H9 (cell line): ENCODE measurements around the gene ANKRD17. TPM values are rescaled to one million over a fixed set of nuclear protein-coding genes. Genes with fewer than 3 reads are reported as not detected.

Experiments used
- DNase-seq: peaks from one replicate; pipeline ENCODE4 v3.0.0-alpha.2; 2017
- H2AFZ ChIP-seq: one replicate; pipeline ENCODE4 v1.6.1; 2013; ENCODE audit warnings: mild to moderate bottlenecking, low read length, control low read depth, moderate library complexity
- H2AK5ac ChIP-seq: 2 replicates; pipeline ENCODE4 v1.6.1; 2013; ENCODE audit warnings: low read length, control low read depth, mixed read lengths; ENCODE audit not compliant: insufficient read length
- H2BK120ac ChIP-seq: one replicate; pipeline ENCODE4 v1.6.1; 2013; ENCODE audit warnings: low read depth, mild to moderate bottlenecking, low read length, control low read depth, inconsistent platforms; ENCODE audit not compliant: poor library complexity, severe bottlenecking
- H2BK12ac ChIP-seq: 2 replicates; pipeline ENCODE4 v1.6.1; 2013; ENCODE audit warnings: low read length, control low read depth, mixed read lengths, low read depth; ENCODE audit not compliant: insufficient read length
- H2BK15ac ChIP-seq: 2 replicates; pipeline ENCODE4 v1.6.1; 2013; ENCODE audit warnings: low read depth, low read length, control low read depth
- H2BK20ac ChIP-seq: one replicate; pipeline ENCODE4 v1.6.1; 2013; ENCODE audit warnings: low read depth, mild to moderate bottlenecking, low read length, control low read depth, inconsistent platforms; ENCODE audit not compliant: poor library complexity, severe bottlenecking
- H2BK5ac ChIP-seq: 2 replicates; pipeline ENCODE4 v1.6.1; 2013; ENCODE audit warnings: low read length, control low read depth, mixed read lengths; ENCODE audit not compliant: insufficient read length
- H3K14ac ChIP-seq: 2 replicates; pipeline ENCODE4 v1.6.1; 2013; ENCODE audit warnings: low read length, control low read depth; ENCODE audit not compliant: insufficient read depth
- H3K18ac ChIP-seq: 2 replicates; pipeline ENCODE4 v1.6.1; 2013; ENCODE audit warnings: low read depth, mild to moderate bottlenecking, mixed read lengths, low read length, control low read depth; ENCODE audit not compliant: insufficient read length
- H3K23ac ChIP-seq: 2 replicates; pipeline ENCODE4 v1.6.1; 2013; ENCODE audit warnings: low read length, control low read depth, mixed read lengths, low read depth; ENCODE audit not compliant: insufficient read length
- H3K23me2 ChIP-seq: 2 replicates; pipeline ENCODE4 v1.6.1; 2013; ENCODE audit warnings: low read depth, mild to moderate bottlenecking, mixed read lengths, low read length, control low read depth; ENCODE audit not compliant: insufficient read length, poor library complexity, severe bottlenecking
- H3K27ac ChIP-seq: 2 replicates; pipeline ENCODE4 v1.5.1; 2013; ENCODE audit warnings: low read length, control low read depth, mixed read lengths, low read depth; ENCODE audit not compliant: insufficient read length
- H3K27me3 ChIP-seq: 2 replicates; pipeline ENCODE4 v1.6.1; 2013; ENCODE audit warnings: low read length, control low read depth, inconsistent platforms; ENCODE audit not compliant: insufficient read depth
- H3K4ac ChIP-seq: 2 replicates; pipeline ENCODE4 v1.6.1; 2013; ENCODE audit warnings: low read depth, mild to moderate bottlenecking, control low read depth, inconsistent platforms, low read length, moderate library complexity
- H3K4me1 ChIP-seq: 2 replicates; pipeline ENCODE4 v1.6.1; 2013; ENCODE audit warnings: low read length, control low read depth, inconsistent platforms; ENCODE audit not compliant: insufficient read depth
- H3K4me2 ChIP-seq: 2 replicates; pipeline ENCODE4 v1.6.1; 2013; ENCODE audit warnings: low read length, control low read depth, mixed read lengths; ENCODE audit not compliant: insufficient read length, insufficient read depth
- H3K56ac ChIP-seq: 2 replicates; pipeline ENCODE4 v1.6.1; 2013; ENCODE audit warnings: low read depth, mild to moderate bottlenecking, mixed read lengths, low read length, control low read depth; ENCODE audit not compliant: insufficient read length
- H3K79me1 ChIP-seq: 2 replicates; pipeline ENCODE4 v1.6.1; 2013; ENCODE audit warnings: low read depth, mild to moderate bottlenecking, moderate library complexity, low read length, control low read depth, inconsistent platforms; ENCODE audit not compliant: insufficient read depth, poor library complexity, severe bottlenecking
- H3K79me2 ChIP-seq: 2 replicates; pipeline ENCODE4 v1.6.1; 2013; ENCODE audit warnings: low read length, control low read depth, inconsistent platforms; ENCODE audit not compliant: insufficient read depth
- H3K9ac ChIP-seq: 2 replicates; pipeline ENCODE4 v1.6.1; 2013; ENCODE audit warnings: low read length, control low read depth, mixed read lengths; ENCODE audit not compliant: insufficient read length; ENCODE audit errors: extremely low read depth
- H3K9me3 ChIP-seq: one replicate; pipeline ENCODE4 v1.6.1; 2013; ENCODE audit warnings: low read depth, low read length, inconsistent platforms; ENCODE audit not compliant: control insufficient read depth
- H3T11ph ChIP-seq: one replicate; pipeline ENCODE4 v1.6.1; 2013; ENCODE audit warnings: mild to moderate bottlenecking, low read length, control low read depth, inconsistent platforms
- H4K20me1 ChIP-seq: one replicate; pipeline ENCODE4 v1.6.1; 2013; ENCODE audit not compliant: control insufficient read depth, insufficient read length, insufficient read depth
- H4K5ac ChIP-seq: 2 replicates; pipeline ENCODE4 v1.6.1; 2013; ENCODE audit warnings: low read depth, mild to moderate bottlenecking, mixed read lengths, low read length, control low read depth; ENCODE audit not compliant: insufficient read length
- H4K8ac ChIP-seq: replicated peaks from 2 replicates; pipeline ENCODE4 v1.6.1; 2013; ENCODE audit warnings: low read length, control low read depth, mixed read lengths, low read depth; ENCODE audit not compliant: insufficient read length
- H4K91ac ChIP-seq: 2 replicates; pipeline ENCODE4 v1.6.1; 2013; ENCODE audit warnings: low read depth, mild to moderate bottlenecking, moderate library complexity, mixed read lengths, low read length, control low read depth; ENCODE audit not compliant: insufficient read length
- H3K27ac Mint-ChIP-seq, 3 experiments: 2 replicates in 2 of 3; 3 replicates in 1 of 3; pipeline ENCODE4 v1.8.0; 2020 to 2021; ENCODE audit warnings: mixed read lengths in 3 of 3, mild to moderate bottlenecking in 1 of 3, moderate library complexity in 1 of 3
- H3K27me3 Mint-ChIP-seq: 2 replicates; pipeline ENCODE4 v1.8.0; 2021; ENCODE audit warnings: low read depth, mild to moderate bottlenecking, moderate library complexity, mixed read lengths
- H3K36me3 Mint-ChIP-seq, 3 experiments: 2 replicates in 2 of 3; 3 replicates in 1 of 3; pipeline ENCODE4 v1.8.0; 2020 to 2021; ENCODE audit warnings: low read depth in 3 of 3, mixed read lengths in 3 of 3; ENCODE audit not compliant: insufficient read depth in 1 of 3
- H3K4me1 Mint-ChIP-seq, 2 experiments: 2 replicates each; pipeline ENCODE4 v1.8.0; 2020; ENCODE audit warnings: mixed read lengths in 2 of 2
- H3K4me3 Mint-ChIP-seq, 2 experiments: 2 replicates in 1 of 2; 3 replicates in 1 of 2; pipeline ENCODE4 v1.8.0; 2020 to 2021; ENCODE audit warnings: mild to moderate bottlenecking in 2 of 2, mixed read lengths in 2 of 2, moderate library complexity in 1 of 2
- H3K9me3 Mint-ChIP-seq, 2 experiments: 2 replicates in 1 of 2; 3 replicates in 1 of 2; pipeline ENCODE4 v1.8.0; 2020; ENCODE audit warnings: mild to moderate bottlenecking in 2 of 2, mixed read lengths in 2 of 2, moderate library complexity in 1 of 2
- CTCF ChIP-seq: fragments of 200-600 bp; sonication (generic); conservative IDR thresholded peaks from 3 replicates; pipeline ENCODE4 v1.8.0; 2021; ENCODE audit warnings: antibody characterized with exemption, mild to moderate bottlenecking
- WGBS: extraction: QIAGEN DNeasy Blood & Tissue Kit; methylation state at CpG from one replicate; pipeline ENCODE4 v1.1.7; 2013; ENCODE audit warnings: missing lambda C conversion rate, low lambda C conversion rate, mixed read lengths; ENCODE audit not compliant: insufficient read length; ENCODE audit errors: extremely low coverage; 5-methylcytosine and 5-hydroxymethylcytosine counted together
- total RNA-seq: library from RNA; stranded (reverse); gene quantifications from 2 replicates; pipeline ENCODE4 v1.2.1, GENCODE V29; 2021

The ANKRD17 gene
- total RNA-seq, 1 experiment from 2014 or later, result 82.4 TPM

DNA sequence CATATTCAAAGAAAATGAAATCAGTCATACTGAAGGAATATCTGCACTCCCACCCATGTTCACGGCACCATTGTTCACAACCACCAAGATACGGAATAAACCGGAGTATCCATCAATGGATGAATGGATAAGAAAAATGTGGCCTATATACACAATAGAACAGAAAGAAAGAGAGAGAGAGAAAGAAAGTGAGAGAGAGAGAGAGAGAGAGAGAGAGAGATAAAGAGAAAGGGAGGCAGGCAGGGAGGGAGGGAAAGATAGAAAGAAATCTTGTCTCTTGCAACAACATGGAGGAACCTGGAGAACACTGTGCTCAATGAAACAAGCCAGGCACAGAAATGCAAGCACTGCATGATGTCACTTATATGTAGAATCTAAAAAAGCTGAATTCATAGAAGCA, 52.4 kb downstream of the ANKRD17 start:
- no peak overlapping the region for H3K27ac ChIP-seq
- peaks cover 7% of the 10 kb centered on the region; the same call in 1 of the 2 replicates for H3K79me2 ChIP-seq
- no peak overlapping the region for H2BK20ac ChIP-seq
- whole genome bisulfite sequencing, result no CpG with 5 or more reads among the region's 3 CpGs
- no peak overlapping the region for H3T11ph ChIP-seq
- no peak overlapping the region for H4K5ac ChIP-seq
- TF ChIP-seq CTCF, result no peak
- no peak overlapping the region for H3K9ac ChIP-seq
- no peak overlapping the region for H3K4me2 ChIP-seq
- no peak overlapping the region for H4K8ac ChIP-seq
- peaks cover 2 to 6% (median 5%) of the 10 kb centered on the region in 3 experiments; a peak in 5 of 7 replicates for H3K36me3 Mint-ChIP-seq
- no peak overlapping the region for H2AK5ac ChIP-seq
- no peak overlapping the region for H3K14ac ChIP-seq
- H3K56ac ChIP-seq, result no peak overlapping the region
- H3K4me3 Mint-ChIP-seq, result no peak overlapping the region
- H4K91ac ChIP-seq, result no peak overlapping the region
- no peak overlapping the region for H2AFZ ChIP-seq
- H3K9me3 Mint-ChIP-seq, result peaks cover 0 to 3% of the 10 kb centered on the region in 2 experiments; a peak in 1 of 5 replicates
- no peaks in the 10 kb centered on the region for H3K27me3 ChIP-seq
- H3K27ac Mint-ChIP-seq, result peak overlapping the region in 1 of 3 experiments; percentile 6; a peak in 1 of 7 replicates
- H2BK15ac ChIP-seq, result no peak overlapping the region
- H2BK5ac ChIP-seq, result no peak overlapping the region
- no peak for DNase-seq
- H3K23ac ChIP-seq, result no peak overlapping the region
- no peaks in the 10 kb centered on the region for H3K23me2 ChIP-seq
- no peaks in the 10 kb centered on the region for H4K20me1 ChIP-seq
- peaks cover 16 to 22% of the 10 kb centered on the region in 2 experiments; a peak in 3 of 4 replicates for H3K4me1 Mint-ChIP-seq
- H3K79me1 ChIP-seq, result peaks cover 3% of the 10 kb centered on the region
- no peaks in the 10 kb centered on the region for H3K27me3 Mint-ChIP-seq
- no peak overlapping the region for H2BK120ac ChIP-seq
- no peak overlapping the region for H2BK12ac ChIP-seq
- no peak overlapping the region for H3K4ac ChIP-seq
- no peaks in the 10 kb centered on the region for H3K9me3 ChIP-seq
- H3K18ac ChIP-seq, result no peak overlapping the region
- no peaks in the 10 kb centered on the region for H3K4me1 ChIP-seq
